NCI-H524 treated with DMSO at 0.1 percent for 48 hours (cell line): Measurements from ENCODE around the gene ZNF200.
"Not testable (repeated sequence)": the region's sequence is repeated elsewhere in the genome, so short reads cannot be mapped to it uniquely, and the experiment has no call there.

Source experiments
- DNase-seq: peaks from one replicate; lab custom pipeline; 2025; lab: John Stamatoyannopoulos, UW

The ZNF200 gene

DNA sequence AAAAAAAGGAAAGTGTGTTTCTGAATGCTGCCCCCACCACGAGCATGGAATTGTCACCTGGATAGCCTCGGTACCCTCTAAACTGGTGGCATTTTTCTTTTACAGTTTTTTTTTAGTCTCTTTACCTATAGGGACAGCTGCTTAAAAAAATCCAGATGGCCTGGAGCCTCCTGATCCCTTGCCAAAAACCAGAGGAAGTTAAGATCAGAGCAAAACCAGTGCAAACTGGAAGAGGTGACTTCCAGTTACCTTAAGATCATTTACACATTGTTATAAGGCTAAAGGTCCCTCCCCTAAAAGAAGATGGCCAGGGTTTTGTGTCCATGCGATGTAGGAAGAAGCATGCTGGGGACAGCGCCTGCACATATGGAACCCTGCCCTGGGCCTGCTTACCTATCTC lies 18.0 kb upstream of the ZNF200 start:
- no peak for DNase-seq

DNA sequence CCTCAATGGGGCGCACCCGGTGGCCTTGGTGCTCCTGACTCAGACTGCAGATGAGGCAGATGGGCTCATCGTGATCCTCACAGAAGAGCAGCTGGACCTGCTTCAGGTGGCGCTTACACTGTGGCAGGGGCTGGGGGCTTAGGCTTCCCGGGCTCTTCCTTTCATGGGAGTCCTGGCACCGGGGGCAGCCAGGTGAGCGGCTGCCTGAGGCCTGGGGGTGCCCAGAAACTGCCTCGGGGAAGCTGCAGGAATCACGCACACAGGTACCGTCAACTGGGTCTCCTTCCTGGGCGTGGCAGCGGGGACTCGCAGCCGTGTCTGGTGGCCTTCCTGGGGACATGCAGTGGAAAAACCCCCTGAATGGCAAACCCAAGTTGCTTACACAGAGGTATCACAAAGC lies 14.5 kb upstream of the ZNF200 start:
- no peak for DNase-seq

DNA sequence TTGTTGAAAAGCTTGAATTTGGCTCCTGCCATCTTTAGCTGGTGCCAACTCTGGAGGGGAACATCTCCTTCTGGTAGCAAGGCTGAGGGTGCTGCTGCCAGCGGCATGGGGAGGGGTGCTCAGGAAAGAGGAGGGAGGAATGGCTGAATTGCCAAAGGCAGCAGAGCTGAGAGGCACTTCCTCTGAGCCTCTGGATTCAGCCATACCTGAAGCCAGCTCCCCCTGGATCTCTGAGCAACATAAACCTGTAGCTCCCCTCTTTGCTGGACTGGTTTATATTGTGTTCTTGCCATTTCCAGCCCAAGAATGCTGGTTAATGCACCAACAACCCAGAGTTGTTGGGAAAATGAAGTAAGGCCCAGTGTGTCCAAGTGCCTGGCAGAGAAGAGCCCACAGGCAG lies 14.1 kb upstream of the ZNF200 start:
- no peak for DNase-seq

DNA sequence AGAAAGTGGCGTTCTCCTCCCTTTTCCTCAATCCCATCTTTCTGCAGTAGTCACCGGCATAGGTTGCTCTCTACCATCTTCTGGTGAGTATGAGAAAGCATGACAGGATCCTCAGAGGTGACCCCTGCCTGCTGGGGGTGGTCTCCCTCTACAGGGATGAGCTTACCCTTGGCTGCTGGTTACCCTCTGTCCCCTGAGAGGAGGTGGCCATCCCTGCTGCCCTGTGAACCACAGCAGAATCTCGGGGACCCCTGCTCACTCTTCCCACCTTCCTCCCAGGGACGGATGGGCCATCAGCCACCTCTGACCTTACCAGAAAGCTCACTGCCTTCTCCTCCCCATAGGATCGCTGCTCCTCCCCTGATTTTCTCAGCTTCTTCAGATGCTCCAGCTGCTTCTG lies 13.6 kb upstream of the ZNF200 start:
- no peak for DNase-seq

DNA sequence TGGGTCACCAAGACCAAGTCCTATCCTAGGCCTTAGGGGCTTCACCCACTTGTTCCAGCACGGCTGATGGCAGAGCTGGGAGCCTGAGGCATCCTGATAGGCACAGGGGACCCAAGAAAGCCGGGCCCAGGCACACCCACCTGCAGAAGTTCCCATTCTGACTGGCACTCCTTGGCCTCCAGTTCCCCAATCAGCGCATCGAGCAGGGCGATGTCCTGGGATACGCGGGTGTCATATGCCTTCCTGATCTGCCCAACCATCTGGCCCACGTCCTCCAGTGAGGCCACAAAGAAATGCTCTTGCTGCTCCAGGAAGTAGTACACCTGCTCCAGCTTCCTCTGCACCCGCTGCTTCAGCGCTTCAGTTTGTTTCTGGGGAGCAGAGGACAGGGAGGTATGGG lies 11.9 kb upstream of the ZNF200 start:
- no peak for DNase-seq

DNA sequence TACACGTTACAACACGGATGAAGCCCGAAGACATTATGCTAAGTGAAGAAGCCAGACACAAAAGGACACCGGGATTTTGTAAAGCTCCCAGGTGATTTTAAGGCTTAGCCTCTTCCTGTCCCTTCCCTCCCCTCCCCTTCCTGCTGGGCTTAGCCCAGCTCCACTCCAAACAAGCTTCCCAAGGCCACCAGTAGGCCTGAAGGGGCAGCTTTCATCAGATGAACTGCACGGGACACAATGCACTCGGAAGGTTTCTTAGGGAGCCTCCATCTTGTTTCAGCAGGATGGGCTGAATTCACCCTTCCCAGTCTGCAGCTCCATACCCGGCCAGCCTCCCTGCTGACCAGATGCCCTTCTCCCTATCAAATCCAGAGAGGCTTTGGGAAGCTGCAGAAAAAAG lies 11.0 kb upstream of the ZNF200 start:
- no peak for DNase-seq

DNA sequence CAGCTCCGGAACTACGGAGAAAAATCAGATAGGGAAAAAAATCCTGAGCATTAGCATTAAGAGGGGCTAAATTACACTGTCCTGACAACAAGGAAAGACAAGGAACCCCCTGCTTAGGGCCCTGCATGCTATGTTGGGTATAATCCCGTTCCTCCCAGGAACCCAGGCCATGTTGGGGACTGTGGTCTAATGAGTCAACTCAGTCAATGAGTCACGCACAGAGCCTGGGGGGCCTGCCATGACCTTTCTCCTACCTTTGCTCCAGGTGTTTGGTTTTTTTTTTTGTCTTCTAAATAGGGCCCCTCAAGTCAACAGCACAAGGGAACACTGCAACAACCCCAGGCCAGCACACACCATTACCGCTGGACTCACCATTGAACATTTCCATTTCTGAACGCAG lies 8.9 kb upstream of the ZNF200 start:
- DNase-seq, result no peak

DNA sequence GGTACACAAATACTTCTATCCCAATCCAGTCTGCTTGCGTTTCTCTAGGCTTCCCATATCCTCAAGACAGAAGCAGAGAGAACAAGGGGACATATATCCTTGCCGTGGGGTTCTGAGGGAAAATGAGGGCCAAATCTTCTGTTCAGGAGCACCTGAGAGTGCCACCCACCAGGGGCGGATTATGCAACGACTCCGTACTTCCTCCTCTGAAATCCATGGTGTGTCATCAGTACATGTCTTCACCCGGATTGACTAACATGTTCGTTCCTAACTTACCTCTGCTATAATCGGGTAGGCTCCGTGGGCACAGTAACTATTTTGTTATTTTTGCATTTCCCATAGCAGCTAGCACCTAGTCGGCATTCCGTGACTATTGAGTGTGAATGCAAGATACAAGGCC lies 7.8 kb upstream of the ZNF200 start:
- no peak for DNase-seq

DNA sequence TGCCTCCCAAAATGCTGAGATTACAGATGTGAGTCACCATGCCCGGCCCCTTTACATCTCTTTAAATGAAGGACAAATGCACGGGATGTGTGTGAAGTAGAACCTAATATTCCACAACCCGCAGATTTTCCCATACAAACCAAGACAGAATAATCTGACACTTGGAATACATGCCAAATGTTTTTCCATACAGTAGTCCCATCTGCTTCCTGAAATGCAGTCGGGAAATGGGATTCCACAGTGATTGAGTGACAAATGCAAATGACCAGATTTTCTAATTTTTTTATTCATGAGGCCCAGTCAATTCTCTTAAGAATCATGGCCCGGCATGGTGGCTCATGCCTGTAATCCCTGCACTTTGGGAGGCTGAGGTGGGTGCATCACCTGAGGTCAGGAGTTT lies 6.8 kb upstream of the ZNF200 start:
- no peak for DNase-seq

DNA sequence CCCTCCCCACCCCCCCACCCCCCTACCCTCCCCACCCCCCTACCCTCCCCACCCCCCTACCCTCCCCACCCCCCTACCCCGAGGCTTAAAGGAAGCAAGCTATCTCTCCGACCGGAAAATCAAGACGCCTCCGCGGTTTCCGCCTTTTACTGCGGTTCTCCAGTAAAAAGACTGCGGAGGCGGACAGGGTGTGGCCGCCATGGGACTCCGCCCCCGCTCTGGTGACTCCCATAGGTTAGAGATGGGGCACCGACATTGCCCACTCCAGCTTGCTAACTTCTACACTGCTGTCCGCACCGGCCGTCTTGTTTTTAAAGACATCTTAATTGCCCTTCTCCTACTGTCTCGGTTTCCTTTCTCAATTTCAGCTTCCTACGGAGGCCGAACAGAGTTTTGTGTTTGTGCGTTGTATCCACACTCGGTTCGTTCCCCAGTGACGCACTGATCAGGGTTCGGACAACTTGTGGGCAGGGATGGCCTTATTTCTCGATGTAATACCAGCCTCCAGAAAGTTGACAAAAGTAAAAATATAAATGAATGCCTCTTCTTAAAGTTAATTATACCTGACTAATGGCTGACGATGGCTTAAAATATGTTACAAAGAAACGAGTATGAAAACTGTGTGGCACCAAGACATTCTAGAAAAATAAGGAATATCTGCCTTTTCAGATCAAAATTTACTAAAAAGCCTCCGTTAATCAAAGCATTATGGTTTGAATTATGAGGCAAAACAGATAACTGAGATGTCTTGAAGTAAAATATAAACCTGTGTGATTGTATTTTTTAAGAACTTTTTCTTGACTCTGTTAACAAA lies 1.1 kb upstream of the ZNF200 start:
- DNase-seq, result no peak

DNA sequence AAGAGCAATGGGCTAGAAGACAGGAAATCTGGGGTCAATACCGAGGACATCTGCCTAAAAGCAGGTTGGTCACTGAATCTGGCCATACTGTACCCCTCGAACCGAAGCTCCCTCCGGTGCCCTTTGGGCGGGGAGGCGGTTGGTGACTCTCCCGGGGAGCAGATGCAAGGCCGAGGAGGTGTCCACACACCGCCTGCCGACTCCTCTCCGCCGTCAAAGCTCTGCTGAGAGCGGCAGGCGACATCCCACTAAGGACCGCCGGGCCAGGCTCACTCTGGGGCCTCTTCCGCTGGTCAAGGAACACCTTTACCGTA lies 458 bp downstream of the ZNF200 start:
- no peak for DNase-seq

DNA sequence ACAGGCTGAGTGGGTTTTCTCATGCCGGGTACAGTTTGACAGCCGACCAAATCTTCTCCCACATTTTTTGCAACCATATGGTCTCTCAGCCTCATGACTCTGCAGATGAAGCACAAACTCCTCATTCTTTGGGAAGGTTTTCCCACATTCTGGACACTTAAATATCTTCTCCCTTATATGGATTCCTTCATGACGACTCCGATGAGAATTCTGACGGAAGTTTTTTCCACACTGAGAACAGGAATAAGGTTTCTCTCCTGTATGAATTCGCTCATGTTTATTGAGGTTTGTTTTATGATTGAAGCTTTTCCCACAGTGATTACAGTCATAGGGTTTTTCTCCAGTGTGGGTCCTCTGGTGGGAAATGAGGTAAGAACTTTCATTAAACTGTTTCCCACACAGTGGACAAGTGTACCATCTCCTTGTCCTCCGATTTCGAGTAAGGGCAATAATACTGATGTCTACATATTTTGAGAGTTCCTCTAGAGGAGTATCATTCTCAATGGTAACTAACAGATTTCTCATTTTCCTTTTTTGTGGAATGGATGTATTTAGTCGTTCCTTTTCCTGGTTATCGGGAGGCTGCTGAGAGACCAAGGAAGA lies 10.9 kb downstream of the ZNF200 start:
- DNase-seq, result no peak

DNA sequence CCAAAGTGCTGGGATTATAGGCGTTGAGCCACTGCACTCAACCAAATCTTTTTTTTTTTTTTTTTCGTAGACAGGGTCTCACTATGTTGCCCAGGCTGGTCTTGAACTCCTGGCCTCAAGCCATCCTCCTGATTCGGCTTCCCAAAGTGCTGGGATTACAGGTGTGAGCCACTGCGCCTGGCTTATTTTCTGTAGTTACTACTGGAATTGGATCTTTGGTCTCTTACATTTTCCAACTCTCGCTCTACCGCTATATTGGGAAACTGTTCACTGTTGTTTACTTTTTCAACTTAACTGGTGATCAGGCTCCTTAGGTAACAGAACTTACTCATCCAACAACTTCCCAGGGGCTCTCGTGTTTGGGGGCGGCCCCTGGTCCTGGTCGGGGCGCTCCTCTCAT lies 14.1 kb downstream of the ZNF200 start:
- DNase-seq, result no peak

DNA sequence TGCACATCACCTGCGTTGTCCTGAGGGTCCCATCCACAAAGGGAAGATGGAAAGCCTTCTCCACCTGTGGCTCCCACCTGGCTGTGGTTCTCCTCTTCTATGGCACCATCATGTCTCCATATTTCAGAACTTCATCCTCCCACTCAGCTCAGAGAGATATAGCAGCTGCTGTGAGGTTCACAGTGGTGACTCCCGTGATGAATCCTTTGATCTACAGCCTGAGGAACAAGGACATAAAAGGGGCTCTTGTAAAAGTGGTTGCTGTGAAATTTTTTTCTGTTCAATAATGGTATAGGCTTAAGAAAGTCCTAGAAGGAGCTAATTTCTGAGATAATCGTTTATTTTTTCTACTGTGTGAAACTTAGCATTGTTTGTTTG lies 18.7 kb downstream of the ZNF200 start:
- DNase-seq, result no peak

DNA sequence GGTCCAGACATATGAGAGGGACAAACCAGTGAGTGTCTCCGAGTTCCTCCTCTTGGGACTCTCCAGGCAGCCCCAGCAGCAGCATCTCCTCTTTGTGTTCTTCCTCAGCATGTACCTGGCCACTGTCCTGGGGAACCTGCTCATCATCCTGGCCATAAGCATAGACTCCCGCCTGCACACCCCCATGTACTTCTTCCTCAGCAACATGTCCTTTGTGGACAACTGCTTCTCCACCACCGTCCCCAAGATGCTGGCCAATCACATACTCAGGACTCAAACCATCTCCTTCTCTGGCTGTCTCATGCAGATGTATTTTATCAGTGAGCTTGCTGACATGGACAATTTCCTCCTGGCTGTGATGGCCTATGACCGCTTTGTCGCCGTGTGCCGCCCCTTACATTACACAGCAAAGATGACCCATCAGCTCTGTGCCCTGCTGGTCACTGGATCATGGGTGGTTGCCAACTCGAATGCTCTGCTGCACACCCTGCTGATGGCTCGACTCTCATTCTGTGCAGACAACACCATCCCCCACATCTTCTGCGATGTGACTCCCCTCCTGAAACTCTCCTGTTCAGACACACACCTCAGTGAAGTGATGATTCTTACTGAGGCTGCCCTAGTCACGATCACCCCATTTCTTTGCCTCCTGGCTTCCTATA lies 19.2 kb downstream of the ZNF200 start:
- no peak for DNase-seq

DNA sequence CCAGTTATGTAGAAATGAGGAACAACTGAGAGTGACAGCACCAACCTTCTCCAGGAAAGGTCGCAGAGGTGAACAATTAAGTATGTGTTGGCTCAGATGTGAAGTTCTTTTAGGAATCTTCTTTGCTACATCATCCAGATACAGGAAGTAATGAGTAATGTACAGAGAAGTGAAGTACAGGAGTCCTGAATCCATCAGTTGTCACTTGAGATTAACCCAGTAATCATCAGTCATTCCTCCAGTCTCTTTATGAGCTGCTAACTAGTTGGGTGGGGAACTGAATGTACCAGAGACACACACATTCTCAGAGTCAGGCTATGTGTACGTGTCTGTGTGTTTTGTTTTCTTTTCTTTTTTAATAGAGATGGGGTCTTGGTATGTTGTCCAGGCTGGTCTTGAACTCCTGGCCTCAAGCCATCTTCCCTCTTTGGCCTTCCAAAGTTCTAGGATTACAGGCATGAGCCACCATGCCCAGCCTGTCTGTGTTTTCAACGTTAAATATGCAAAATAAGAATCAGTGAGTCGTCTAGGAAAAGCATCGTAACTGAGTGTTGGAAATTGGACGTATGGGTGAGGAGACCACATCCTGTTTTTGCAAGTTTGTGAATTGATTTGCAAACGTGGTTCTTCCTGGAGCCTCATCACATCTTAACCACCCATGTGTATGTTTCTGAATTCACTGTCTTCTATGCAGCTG lies 19.9 kb downstream of the ZNF200 start:
- DNase-seq, result no peak

DNA sequence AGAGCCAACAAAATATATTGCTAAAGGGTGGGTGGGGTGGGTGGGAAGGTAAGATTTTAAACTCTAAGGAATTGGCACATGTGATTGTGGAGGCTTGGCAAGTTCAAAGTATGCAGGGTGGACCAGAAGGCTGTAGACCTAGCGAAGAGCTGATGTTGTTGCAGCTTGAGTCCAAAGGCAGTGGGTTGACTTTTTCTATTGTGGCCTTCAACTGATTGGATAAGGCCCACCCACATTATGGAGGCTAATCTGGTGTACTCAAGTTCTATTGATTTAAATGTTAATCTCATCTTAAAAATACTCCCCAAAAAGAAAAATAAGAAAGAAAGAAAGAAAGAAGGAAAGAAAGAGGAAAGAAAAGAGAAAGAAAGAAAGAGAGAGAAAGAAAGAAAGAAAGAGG lies 22.4 kb downstream of the ZNF200 start:
- no peak for DNase-seq

DNA sequence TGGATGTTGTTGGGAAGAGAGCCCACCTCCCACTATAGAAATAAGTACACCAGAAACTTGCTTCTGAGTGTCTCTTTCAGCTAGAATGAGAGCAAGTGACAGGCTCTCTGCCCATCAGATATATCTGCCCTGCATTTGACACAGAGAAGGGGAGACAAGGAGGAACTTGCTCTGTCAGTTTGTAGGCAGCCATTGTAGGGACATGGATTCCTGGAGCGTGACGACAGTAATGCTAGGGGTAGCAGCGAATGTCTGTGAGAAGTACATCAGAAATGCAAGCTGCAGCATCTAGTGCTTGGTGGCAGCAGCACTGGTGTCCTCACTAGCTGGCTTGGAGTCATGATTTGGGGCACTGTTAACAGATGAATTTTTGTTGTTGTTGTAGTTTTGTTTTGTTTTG lies 23.0 kb downstream of the ZNF200 start:
- no peak for DNase-seq

DNA sequence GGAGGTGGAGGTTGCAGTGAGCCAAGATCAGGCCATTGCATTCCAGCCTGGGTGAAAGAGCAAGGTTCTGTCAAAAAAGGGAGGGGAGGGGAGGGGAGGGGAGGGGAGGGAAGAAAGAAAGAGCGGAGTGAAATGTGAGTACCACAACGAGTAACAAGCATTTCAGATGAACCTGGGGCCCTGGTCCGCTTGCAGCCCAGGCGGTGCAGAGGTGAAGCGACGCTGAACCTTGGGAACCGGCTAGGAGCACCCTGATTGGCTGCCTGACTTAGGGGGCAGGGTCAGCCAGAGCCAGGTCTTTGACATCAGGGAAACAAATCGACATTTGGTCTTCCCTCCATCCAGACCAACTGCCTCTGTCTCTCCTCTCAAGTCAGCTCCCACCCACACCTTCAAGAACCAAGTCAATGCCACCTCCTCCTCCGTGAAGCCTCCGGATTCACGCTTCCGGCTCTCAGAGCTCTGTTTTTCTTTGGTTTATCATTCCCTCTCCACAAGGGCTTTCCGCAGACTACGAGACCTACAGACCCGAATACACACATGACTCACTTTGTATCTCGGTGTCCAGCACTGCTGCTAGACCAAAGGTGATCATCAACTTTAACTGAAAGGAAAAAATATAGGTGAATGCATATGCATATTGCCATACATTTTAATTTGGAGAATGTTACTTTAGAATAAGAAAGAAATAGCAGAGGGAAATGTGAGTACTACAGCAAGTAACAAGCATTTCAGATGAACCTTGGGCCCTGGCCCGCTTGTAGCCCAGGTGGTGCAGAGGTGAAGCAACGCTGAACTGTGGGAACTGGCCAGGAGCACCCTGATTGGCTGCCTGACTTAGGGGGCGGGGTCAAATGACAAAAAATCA lies 27.6 kb downstream of the ZNF200 start:
- DNase-seq, result no peak

DNA sequence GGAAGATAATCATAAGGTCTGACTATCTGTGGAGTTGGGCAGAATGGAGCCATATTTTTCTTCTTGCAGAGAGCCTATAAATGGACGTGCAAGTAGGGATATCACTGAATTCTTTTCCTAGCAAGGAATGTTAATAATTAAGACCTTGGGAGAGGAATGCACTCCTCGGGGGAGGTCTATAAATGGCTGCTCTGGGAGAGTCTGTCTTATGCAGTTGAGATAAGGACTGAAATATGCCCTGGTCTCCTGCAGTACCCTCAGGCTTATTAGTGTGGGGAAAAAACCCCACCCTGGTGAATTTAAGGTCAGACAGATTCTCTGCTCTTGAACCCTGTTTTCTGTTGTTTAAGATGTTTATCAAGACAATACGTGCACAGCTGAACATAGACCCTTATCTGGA lies 29.0 kb downstream of the ZNF200 start:
- DNase-seq, result not testable (repeated sequence)

DNA sequence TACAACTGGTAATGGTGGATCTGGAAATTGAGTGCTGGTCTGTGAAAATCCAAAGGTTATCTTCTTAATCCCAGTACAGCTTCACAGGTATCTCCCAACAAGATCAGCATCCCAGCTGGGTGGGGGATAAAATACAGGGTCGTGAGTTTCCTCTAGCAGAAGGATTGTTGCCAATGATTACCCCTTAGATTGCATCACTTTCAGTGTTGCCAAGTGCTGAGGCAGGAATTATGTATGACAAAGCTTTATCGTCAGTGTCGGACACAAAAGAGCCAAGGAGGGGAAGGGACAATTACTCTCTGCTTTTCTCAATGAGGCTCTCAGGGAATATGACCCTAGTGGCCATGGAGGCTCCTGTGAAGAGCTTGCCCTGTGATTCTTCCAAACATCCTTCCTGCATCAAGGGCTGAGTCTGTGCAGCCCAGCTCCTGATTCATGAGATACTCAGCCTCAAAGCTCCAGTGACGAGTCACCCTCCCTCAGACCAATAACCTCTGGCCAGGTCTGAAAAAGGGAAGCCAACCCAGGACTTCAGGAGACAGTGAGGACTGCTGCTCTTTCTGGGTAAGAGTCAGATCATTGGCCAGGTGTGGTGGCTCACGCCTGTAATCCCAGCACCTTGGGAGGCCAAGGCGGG lies 31.9 kb downstream of the ZNF200 start:
- DNase-seq, result no peak
